Panc1 (cell line): ENCODE measurements around the gene CDX1.

ENCODE experiments used
- POLR2AphosphoS5 ChIP-seq: IDR thresholded peaks from 2 replicates; pipeline ENCODE4 v1.6.1; 2012; ENCODE audit warnings: mild to moderate bottlenecking, low read depth, low read length, moderate library complexity
- SIN3A ChIP-seq: IDR thresholded peaks from 2 replicates; pipeline ENCODE4 v1.6.1; 2012; ENCODE audit warnings: low read depth, mild to moderate bottlenecking, low read length, moderate library complexity, borderline replicate concordance; ENCODE audit not compliant: insufficient read depth
- TF ChIP-seq, protein P1 (sequence below): fragments of 450-650 bp; IDR thresholded peaks from 2 replicates; pipeline ENCODE4 v1.5.1; 2017; ENCODE audit warnings: mild to moderate bottlenecking
- TF ChIP-seq, protein P2 (sequence below), 2 experiments: IDR thresholded peaks; 2 replicates each; pipeline ENCODE4 v1.6.1; 2011 to 2012; ENCODE audit warnings: low read depth in 2 of 2, control low read depth in 1 of 2, low read length in 1 of 2, mild to moderate bottlenecking in 1 of 2, moderate library complexity in 1 of 2; ENCODE audit not compliant: insufficient read depth in 1 of 2

DNA sequence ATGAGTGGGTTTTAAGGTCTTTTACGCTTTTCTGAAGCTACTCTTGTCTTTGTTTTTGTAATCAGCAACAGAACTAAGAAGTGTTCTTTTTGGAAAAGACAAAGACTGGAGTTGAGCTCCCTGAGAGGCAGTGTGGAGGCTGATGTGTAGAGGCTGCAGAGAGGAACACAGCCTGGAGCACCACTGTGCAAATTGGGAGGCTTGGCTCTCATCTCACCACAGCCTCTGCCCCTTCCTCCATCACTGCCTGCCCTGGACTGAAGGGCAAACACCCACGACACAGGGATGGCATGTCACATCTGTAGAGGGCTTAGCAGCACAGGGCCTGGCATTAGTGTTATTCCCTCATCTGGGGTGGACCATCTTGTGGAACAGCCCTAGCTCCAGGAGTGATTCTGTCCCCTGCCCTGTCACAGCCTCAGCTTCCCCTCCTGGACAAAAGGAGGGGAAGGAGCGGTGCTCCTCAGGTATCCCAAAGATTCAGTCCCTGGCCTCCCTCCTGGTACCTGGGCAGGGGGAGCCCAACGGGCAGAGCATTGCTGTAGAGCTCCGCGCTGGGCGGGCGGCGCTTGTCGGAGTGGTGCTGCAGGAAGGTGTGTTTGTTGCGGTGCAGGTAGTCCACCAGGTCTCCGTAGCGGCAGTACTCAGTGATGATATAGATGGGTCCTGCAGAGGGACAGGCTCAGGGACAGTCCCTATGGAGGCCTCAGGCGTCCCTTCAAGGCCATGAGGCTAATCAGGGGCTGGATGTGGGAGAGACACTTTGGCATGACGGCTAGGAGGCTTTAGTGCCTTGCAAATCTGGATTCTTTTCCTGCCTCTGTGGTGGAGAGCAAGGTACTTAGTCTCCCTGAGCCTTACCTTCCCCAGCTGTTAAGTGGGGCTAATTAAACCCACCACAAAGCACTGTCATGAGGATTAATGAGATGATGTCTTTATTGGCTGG lies 43.8 kb upstream of the CDX1 start:
- TF ChIP-seq, protein P1, sequence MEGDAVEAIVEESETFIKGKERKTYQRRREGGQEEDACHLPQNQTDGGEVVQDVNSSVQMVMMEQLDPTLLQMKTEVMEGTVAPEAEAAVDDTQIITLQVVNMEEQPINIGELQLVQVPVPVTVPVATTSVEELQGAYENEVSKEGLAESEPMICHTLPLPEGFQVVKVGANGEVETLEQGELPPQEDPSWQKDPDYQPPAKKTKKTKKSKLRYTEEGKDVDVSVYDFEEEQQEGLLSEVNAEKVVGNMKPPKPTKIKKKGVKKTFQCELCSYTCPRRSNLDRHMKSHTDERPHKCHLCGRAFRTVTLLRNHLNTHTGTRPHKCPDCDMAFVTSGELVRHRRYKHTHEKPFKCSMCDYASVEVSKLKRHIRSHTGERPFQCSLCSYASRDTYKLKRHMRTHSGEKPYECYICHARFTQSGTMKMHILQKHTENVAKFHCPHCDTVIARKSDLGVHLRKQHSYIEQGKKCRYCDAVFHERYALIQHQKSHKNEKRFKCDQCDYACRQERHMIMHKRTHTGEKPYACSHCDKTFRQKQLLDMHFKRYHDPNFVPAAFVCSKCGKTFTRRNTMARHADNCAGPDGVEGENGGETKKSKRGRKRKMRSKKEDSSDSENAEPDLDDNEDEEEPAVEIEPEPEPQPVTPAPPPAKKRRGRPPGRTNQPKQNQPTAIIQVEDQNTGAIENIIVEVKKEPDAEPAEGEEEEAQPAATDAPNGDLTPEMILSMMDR, result no peak
- TF ChIP-seq POLR2AphosphoS5 (no peak), SIN3A (no peak)
- TF ChIP-seq, protein P2, sequence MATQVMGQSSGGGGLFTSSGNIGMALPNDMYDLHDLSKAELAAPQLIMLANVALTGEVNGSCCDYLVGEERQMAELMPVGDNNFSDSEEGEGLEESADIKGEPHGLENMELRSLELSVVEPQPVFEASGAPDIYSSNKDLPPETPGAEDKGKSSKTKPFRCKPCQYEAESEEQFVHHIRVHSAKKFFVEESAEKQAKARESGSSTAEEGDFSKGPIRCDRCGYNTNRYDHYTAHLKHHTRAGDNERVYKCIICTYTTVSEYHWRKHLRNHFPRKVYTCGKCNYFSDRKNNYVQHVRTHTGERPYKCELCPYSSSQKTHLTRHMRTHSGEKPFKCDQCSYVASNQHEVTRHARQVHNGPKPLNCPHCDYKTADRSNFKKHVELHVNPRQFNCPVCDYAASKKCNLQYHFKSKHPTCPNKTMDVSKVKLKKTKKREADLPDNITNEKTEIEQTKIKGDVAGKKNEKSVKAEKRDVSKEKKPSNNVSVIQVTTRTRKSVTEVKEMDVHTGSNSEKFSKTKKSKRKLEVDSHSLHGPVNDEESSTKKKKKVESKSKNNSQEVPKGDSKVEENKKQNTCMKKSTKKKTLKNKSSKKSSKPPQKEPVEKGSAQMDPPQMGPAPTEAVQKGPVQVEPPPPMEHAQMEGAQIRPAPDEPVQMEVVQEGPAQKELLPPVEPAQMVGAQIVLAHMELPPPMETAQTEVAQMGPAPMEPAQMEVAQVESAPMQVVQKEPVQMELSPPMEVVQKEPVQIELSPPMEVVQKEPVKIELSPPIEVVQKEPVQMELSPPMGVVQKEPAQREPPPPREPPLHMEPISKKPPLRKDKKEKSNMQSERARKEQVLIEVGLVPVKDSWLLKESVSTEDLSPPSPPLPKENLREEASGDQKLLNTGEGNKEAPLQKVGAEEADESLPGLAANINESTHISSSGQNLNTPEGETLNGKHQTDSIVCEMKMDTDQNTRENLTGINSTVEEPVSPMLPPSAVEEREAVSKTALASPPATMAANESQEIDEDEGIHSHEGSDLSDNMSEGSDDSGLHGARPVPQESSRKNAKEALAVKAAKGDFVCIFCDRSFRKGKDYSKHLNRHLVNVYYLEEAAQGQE (IDR thresholded peaks at IDR 0.05; ENCODE audit: insufficient read depth in 1 of 2, low read depth in 2 of 2, low read length in 1 of 2), result no peak
